B cell (primary cell): ENCODE results near the gene RARS1. TPM values are rescaled to one million over a fixed set of nuclear protein-coding genes. Genes with fewer than 3 reads are reported as not detected.

Experiments
- ATAC-seq: fragments of 200-7000 bp; cut with Tn5 transposase; one replicate; pipeline ENCODE4 v1.10.0; 2021; ENCODE audit warnings: low read depth, mild to moderate bottlenecking, moderate number of reproducible peaks, moderate library complexity
- CTCF ChIA-PET: fragments of 350-600 bp; sonication (Branson Sonifier 250); formaldehyde crosslinking; loops from one replicate; lab custom pipeline; 2021; ENCODE audit warnings: antibody characterized with exemption, inconsistent platforms; lab: Charles Lee
- POLR2A ChIA-PET: fragments of 350-600 bp; sonication (Branson Sonifier 250); formaldehyde crosslinking; loops from one replicate; lab custom pipeline; 2021; ENCODE audit warnings: antibody characterized with exemption; lab: Charles Lee
- DNase-seq: peaks from one replicate; pipeline ENCODE4 v3.0.0; 2013
- H2AFZ ChIP-seq: 2 replicates; pipeline ENCODE4 v1.6.1; 2012; ENCODE audit warnings: mild to moderate bottlenecking, low read depth, low read length; ENCODE audit not compliant: insufficient read depth, poor library complexity, severe bottlenecking
- H3K27ac ChIP-seq, 2 donors: 1 replicate in 1 of 2; 2 replicates in 1 of 2; pipeline ENCODE4 v1.5.1; 2012 to 2013; ENCODE audit warnings: low read length in 2 of 2, mild to moderate bottlenecking in 2 of 2, moderate library complexity in 1 of 2
- H3K27me3 ChIP-seq, 4 experiments: fragments of 200-600 bp in 1 of 4; sonication (generic) in 1 of 4; replicated peaks in 1 of 4; 1 replicate in 2 of 4; 2 replicates in 2 of 4; pipeline versions ENCODE4 v1.6.1 to v1.7.0; 2013 to 2016; ENCODE audit warnings: low read length in 3 of 4, mild to moderate bottlenecking in 2 of 4, mixed read lengths in 1 of 4, moderate library complexity in 1 of 4; ENCODE audit not compliant: insufficient read depth in 4 of 4, control insufficient read depth in 3 of 4; ENCODE audit errors: control extremely low read depth in 1 of 4
- H3K36me3 ChIP-seq, 2 experiments: replicated peaks in 1 of 2; 1 replicate in 1 of 2; 2 replicates in 1 of 2; pipeline versions ENCODE4 v1.6.1 to v1.7.1; 2013; ENCODE audit warnings: low read length in 1 of 2; ENCODE audit not compliant: insufficient read depth in 2 of 2, control insufficient read depth in 1 of 2; ENCODE audit errors: control extremely low read depth in 1 of 2, extremely low read depth in 1 of 2
- H3K4me1 ChIP-seq, 2 donors: fragments of 200-600 bp in 1 of 2; sonication (generic) in 1 of 2; 1 replicate in 1 of 2; 2 replicates in 1 of 2; pipeline versions ENCODE4 v1.5.1 to v1.6.1; 2013 to 2017; ENCODE audit warnings: low read length in 2 of 2; ENCODE audit not compliant: control insufficient read depth in 2 of 2, insufficient read depth in 2 of 2
- H3K4me2 ChIP-seq: replicated peaks from 2 replicates; pipeline ENCODE3; 2012; ENCODE audit warnings: mild to moderate bottlenecking, low read depth, low read length; ENCODE audit not compliant: poor library complexity, severe bottlenecking
- H3K4me3 ChIP-seq, 5 experiments: fragments of 200-600 bp in 1 of 5; sonication (generic) in 1 of 5; 1 replicate in 3 of 5; 2 replicates in 2 of 5; pipeline versions ENCODE4 v1.5.1 to v1.7.0; 2011 to 2016; ENCODE audit warnings: low read length in 4 of 5, mild to moderate bottlenecking in 4 of 5, low read depth in 2 of 5, control low read depth in 1 of 5, moderate library complexity in 1 of 5; ENCODE audit not compliant: insufficient read depth in 1 of 5; ENCODE audit errors: control extremely low read depth in 1 of 5, extremely low read depth in 1 of 5
- H3K79me2 ChIP-seq: fragments of 200-600 bp; sonication (generic); one replicate; pipeline ENCODE4 v1.6.0; 2016; ENCODE audit warnings: low read length; ENCODE audit not compliant: control insufficient read depth, insufficient read depth
- H3K9ac ChIP-seq: fragments of 200-600 bp; sonication (generic); 2 replicates; pipeline ENCODE4 v1.6.1; 2017; ENCODE audit warnings: mild to moderate bottlenecking, low read length, moderate library complexity
- H3K9me3 ChIP-seq, 3 donors: one replicate each; pipeline versions ENCODE4 v1.6.1 to v1.7.1; 2013; ENCODE audit warnings: low read length in 2 of 3; ENCODE audit not compliant: control insufficient read depth in 2 of 3, insufficient read depth in 1 of 3; ENCODE audit errors: control extremely low read depth in 1 of 3
- H4K20me1 ChIP-seq: 2 replicates; pipeline ENCODE4 v1.6.0; 2012; ENCODE audit warnings: mild to moderate bottlenecking, low read length; ENCODE audit not compliant: insufficient read depth, control insufficient read depth, poor library complexity, severe bottlenecking
- H3K27ac Mint-ChIP-seq: one replicate; pipeline ENCODE4 v1.8.0; 2021; ENCODE audit warnings: mixed read lengths
- H3K27me3 Mint-ChIP-seq: one replicate; pipeline ENCODE4 v1.8.0; 2021; ENCODE audit warnings: mixed read lengths
- H3K4me1 Mint-ChIP-seq: one replicate; pipeline ENCODE4 v1.8.0; 2021; ENCODE audit warnings: mixed read lengths
- H3K4me3 Mint-ChIP-seq: one replicate; pipeline ENCODE4 v1.8.0; 2021; ENCODE audit warnings: mixed read lengths
- H3K9me3 Mint-ChIP-seq: one replicate; pipeline ENCODE4 v1.8.0; 2022; ENCODE audit warnings: mixed read lengths; ENCODE audit not compliant: insufficient read depth
- EZH2 ChIP-seq: IDR thresholded peaks from 2 replicates; pipeline ENCODE4 v1.6.1; 2012; ENCODE audit warnings: borderline replicate concordance, low read depth, mild to moderate bottlenecking, moderate library complexity, low read length; ENCODE audit not compliant: insufficient read depth, poor library complexity, severe bottlenecking
- WGBS: methylation state at CpG from one replicate; pipeline ENCODE4 v1.1.5; 2013; ENCODE audit warnings: missing lambda C conversion rate; ENCODE audit not compliant: insufficient coverage; 5-methylcytosine and 5-hydroxymethylcytosine counted together
- intact Hi-C: fragments of 100-400 bp; cut with micrococcal nuclease; formaldehyde crosslinking; loops from one replicate; pipeline ENCODE4 v1.10.0; 2022
- polyA plus RNA-seq: library from polyadenylated mRNA; depleted of rRNA; stranded (reverse); fragments of >200 nt; gene quantifications from 2 replicates; pipeline ENCODE4 v1.2.3, GENCODE V29; 2012
- total RNA-seq, 2 donors: library from RNA; stranded (reverse); fragments of 120-200 nt in 1 of 2; gene quantifications; 1 replicate in 1 of 2; 2 replicates in 1 of 2; pipeline versions ENCODE4 v1.2.3 to v1.2.4, GENCODE V29; 2013 to 2022

The RARS1 gene
- total and polyA plus RNA-seq, 2 donors (not counting 1 experiment from before 2014, with no cell fraction given) = 12.9 to 69.4 TPM

GRCh38 chr5:168529374-168530234 is 43.3 kb downstream of the RARS1 start:
- POLR2A ChIA-PET = no interaction called here
- Histone ChIP-seq H3K36me3 (no peaks in the 10 kb centered on the region), H3K4me3 (no peak overlapping the region), H3K4me2 (peak overlapping the region; percentile 72), H3K4me1 (peaks cover 8 to 9% of the 10 kb centered on the region in 2 donors), H3K9ac (no peak overlapping the region), H3K9me3 (peaks cover 0 to 20% (median 0%) of the 10 kb centered on the region in 3 donors), H3K79me2 (no peaks in the 10 kb centered on the region), H3K27me3 (peaks cover 0 to 47% (median 28%) of the 10 kb centered on the region in 4 experiments), H3K27ac (no peak overlapping the region), H2AFZ (no peak overlapping the region), H4K20me1 (no peaks in the 10 kb centered on the region)
- H3K4me1 Mint-ChIP-seq = peaks cover 3% of the 10 kb centered on the region
- peak overlapping the region; percentile 64 for H3K4me3 Mint-ChIP-seq
- CTCF ChIA-PET = no interaction called here
- intact Hi-C loops = no loop called here
- H3K27me3 Mint-ChIP-seq = peaks cover 46% of the 10 kb centered on the region
- DNase-seq = no peak
- H3K27ac Mint-ChIP-seq = no peak overlapping the region
- H3K9me3 Mint-ChIP-seq = no peaks in the 10 kb centered on the region
- WGBS = 24% methylated on average over 125 of the region's 125 CpGs
- ATAC-seq = no peak
- TF ChIP-seq EZH2 = no peak

DNA sequence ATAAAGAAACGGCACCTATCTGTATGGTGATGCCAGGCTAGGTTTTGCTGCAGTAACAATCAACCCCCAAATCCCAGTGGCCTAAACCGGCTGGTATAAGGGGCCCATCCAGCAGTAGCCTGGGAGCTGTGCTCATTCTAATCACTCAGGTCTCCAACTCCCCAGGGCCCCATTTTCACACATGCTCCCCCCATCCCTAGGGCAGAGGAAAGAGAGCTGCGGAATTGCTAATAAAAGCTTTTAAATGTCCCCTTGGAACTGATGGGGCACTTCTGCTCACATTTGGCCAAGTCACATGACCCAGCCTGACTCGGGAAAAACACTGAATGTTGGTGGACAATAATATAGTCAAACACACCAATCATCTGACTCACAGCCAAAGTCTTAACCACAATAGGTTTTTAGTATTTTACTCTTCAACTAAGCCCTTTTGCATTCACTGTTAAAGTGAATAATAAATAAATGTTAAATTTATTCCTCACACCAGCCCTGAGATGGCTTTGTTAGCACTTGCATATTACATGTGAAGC is 44.4 kb downstream of the RARS1 start:
- Histone ChIP-seq H3K36me3 (no peaks in the 10 kb centered on the region), H3K4me2 (no peak overlapping the region), H3K27ac (no peak overlapping the region), H2AFZ (no peak overlapping the region), H3K27me3 (peaks cover 0 to 47% (median 28%) of the 10 kb centered on the region in 4 experiments), H3K9me3 (peaks cover 0 to 22% (median 0%) of the 10 kb centered on the region in 3 donors), H3K79me2 (no peaks in the 10 kb centered on the region), H3K9ac (no peak overlapping the region), H4K20me1 (no peaks in the 10 kb centered on the region), H3K4me3 (no peak overlapping the region), H3K4me1 (peaks cover 8 to 9% of the 10 kb centered on the region in 2 donors)
- intact Hi-C loops = no loop called here
- DNase-seq (no peak), ATAC-seq (no peak)
- ChIA-PET CTCF (no interaction called here), POLR2A (no interaction called here)
- H3K9me3 Mint-ChIP-seq = no peaks in the 10 kb centered on the region
- peaks cover 46% of the 10 kb centered on the region for H3K27me3 Mint-ChIP-seq
- peak overlapping the region; percentile 64 for H3K4me3 Mint-ChIP-seq
- no peak for TF ChIP-seq EZH2
- H3K27ac Mint-ChIP-seq = no peak overlapping the region
- peaks cover 3% of the 10 kb centered on the region for H3K4me1 Mint-ChIP-seq
- WGBS = 100% methylated on average over 1 of the region's 4 CpGs
